HG02759 (cell line): ENCODE measurements around the gene CEP57L1.
"Not testable (repeated sequence)": the region's sequence is repeated elsewhere in the genome, so short reads cannot be mapped to it uniquely, and the experiment has no call there.

Experiments used
- ATAC-seq: cut with Tn5 transposase; IDR thresholded peaks from one replicate; pipeline ENCODE4 v1.9.1; 2021; ENCODE audit warnings: mild to moderate bottlenecking, moderate library complexity; ENCODE audit not compliant: unreplicated experiment

The CEP57L1 gene

DNA sequence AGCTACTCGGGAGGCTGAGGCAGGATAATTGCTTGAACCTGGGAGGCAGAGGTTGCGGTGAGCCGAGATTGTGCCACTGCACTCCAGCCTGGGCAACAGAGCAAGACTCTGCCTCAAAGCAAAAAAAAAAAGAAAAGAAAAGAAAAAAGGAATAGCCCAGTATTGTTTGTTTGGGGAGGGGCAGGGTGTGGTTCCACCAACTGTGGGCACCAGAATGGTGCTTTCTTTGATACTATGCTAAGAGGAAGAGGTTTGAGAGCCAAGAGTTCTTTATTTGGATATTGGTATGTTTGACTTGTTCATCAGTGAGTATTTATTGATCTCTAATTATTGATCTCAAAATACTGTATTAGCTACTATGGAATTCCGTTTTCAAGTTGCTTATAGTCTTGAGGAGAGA is 72.3 kb downstream of the CEP57L1 start:
- no peak for ATAC-seq

DNA sequence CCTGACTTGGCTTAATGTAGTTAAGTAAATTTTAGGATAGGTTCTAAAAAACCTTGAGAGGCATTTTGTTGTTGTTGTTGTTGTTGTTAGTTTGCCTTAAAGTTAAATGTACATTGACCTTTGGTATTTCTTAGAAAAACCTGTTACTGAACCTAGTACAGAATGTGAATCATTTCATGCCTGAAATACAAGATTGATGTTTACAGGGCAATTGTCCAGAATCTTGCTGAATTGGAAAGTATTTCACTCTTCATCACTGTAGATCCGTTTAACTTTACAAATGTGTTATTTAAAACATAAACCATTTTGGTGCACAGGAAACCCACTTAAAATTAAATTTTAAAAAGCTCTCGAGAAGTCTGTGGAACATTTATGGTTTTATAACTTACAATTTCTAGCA is 75.0 kb downstream of the CEP57L1 start:
- ATAC-seq = no peak

DNA sequence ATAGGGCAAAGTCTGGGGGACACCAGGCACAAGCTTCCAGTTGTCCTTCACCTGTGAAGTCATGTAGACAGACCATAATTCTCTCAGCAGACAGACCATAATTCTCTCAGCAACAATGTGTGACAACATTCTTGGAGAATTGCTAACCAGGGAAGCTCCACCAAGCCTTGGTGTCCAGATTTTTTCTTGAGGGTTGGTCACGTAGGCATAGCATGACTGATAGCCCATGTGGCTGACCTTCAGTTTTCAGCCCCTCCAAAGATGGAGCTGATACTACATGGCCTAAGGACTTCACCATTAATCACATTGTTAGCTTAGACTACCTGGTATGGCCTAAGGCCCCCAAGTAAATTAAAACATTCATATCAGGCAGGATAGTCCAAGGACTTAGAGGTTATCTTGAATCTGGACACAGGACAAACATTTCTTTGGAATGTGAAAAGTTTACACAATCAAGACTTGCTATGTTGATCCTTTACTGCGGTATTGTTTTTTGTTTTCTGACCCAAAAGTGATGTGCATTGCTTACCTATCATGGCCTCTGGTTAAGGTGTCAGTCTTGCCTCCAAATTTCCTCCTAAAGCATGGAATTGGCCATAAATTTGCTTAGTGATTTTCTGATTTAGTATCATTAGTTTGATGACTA is 76.9 kb downstream of the CEP57L1 start:
- ATAC-seq = no peak

DNA sequence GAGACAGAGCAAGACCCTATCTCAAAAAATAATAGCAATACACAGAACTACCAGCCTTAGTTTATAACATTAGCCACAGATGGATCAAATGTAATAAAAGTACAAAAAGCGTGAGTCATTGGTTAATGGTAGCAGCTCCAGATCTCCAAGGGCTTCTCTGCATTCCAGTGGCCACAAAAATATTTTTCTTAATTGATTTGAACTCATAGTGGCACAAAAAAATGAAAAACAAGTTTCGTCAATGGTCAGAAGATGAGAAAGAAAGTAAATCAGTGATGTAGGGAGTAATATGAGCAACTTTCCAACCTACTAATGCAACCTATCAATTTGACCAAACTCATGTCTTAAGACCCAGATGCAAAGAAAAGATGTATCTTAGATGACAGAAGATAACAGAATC is 79.6 kb downstream of the CEP57L1 start:
- ATAC-seq = no peak

DNA sequence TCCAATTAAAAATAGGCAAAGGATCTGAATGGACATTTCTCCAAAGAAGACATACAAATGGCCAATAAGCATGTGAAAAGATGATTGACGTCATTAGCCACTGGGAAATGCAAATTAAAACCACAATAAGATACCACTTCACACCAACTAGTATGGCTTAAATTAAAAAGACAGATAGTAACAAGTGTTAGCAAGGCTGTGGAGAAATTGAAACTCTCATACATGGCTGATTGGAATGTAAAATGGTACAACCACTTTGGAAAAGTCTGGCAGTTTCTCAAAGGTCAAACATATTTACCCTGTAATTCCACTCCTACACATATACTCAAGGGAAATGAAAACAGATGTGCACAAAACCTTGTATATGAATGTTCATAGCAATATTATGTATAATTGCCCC is 83.6 kb downstream of the CEP57L1 start:
- ATAC-seq = no peak

DNA sequence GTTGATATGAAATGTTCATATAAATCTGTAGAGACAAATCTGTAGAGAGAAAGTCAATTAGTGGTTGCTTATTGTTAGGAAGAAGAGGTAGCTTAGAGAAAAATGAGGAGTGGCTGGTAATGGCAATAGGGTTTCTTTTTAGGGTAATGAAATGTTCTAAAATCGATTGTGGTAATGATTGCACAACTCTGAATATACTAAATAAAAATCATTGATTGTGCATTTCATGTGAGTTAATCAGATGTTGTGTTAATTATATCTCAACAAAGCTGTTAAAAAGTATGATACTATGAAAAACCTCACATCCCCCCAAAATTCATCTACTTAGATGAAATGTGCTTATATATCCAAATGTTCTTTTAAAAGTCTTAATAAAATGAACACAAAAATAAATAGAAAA is 84.2 kb downstream of the CEP57L1 start:
- ATAC-seq = no peak

DNA sequence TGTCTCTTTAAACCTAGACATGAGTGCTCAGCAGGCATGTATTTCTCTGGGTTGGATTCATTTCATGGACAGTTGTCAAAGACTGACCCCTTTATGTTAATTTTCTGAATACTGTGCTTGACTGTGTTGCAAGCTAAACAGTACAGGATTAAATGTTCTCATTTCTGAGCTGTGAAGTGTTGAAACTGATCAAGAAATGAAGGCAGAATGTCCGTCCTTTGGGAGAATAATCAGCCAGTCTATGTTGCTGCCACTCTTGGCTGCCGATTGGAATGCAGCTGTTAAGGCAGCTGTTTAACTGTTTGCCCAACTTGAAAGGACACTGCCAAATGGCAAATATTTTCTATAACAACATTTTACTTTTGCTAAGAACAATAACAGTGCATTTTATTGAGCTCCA is 87.3 kb downstream of the CEP57L1 start:
- no peak for ATAC-seq

DNA sequence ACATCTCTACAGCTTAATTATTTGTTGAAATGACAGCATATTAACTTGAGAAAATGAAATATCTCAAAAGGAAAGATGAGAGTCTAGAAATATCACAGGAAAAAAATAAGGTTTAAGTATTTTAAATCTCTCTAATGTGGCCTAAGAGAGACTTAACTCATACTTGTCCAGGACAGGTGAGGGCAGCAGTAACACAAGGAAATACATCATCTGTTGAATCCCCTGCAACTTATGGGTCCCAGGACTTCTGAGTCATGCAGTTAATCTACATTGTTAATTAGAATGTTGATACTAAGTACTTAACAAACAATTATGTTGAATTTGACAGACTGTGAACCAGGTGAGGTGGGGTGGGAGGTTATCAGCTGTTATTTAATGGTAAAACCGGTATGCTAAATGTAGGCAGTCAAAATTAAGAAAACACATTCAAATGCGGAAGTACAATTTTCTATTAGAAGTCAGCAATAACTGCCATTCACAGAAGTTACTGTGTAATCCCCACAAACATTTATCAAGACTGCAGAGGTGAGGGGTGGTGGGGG is 87.9 kb downstream of the CEP57L1 start:
- ATAC-seq = no peak

DNA sequence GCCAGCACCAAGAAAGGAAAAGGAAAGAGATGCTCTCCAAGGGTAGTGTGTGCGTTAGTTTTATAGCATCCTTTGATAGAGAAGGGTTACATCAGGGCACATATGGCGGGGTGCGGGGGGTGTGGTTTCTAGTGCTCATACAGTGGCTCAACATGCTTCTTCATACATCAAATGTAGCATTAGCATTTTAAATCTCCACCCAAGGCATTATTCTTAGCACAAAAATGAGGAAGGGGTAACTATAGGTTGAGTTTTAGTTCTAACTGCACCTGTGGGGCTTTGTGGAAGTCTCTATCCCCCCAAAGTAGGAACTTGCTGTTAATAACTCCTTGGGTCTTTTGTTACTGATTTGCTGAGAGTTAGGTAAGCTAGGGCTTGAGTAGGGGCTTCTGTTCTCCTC is 89.3 kb downstream of the CEP57L1 start:
- no peak for ATAC-seq

DNA sequence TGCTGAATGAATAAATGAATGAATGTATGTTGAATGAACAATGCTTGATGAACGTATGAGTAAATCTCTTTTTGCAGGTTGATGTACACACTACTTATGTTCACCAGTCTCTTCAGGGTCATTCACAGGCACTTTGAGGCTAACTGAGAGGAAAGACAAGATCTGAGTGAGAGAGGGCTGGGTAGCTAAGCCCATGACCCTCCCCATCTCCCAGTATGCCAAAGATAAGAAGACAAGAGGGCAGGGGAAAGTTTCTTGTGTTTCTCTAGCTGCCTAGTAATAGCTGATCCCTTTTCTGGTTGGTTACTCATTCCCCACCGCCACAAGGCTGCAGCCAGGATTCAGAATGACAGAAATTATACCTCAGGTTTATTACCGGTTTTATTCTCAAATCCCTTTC is 90.7 kb downstream of the CEP57L1 start:
- no peak for ATAC-seq

DNA sequence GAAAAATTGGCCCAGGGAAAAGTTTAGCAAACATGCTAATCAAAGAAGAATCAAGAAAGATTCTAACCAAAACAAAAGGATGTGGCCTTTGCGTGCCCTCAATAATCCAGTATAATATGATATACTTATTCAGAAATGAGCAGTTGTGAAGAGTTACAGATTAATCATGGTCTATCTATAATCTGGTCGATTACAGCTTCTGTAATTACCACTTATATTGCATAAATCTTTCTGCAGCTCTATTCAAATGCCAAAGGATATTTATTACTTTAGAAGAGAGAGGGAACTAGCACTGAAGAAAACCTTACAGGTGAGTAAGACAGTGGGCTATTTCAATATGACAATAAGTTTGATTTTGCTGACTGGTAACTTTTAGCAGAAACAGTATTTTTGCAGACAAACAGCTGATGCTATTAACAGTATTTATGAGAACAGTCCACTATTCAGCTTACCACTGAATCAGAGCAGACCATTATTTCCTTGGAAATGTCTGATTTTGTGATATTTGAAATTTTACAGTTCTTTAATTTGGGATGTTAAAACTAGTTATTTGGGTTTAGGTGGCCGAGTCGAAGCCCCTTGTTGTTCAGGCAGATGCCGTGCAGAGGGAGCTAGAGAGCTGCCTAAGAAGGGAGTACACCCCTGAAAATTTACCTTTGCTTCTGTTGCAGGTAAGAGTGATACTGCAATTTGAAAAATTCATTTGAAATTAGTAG is 92.2 kb downstream of the CEP57L1 start:
- no peak for ATAC-seq

DNA sequence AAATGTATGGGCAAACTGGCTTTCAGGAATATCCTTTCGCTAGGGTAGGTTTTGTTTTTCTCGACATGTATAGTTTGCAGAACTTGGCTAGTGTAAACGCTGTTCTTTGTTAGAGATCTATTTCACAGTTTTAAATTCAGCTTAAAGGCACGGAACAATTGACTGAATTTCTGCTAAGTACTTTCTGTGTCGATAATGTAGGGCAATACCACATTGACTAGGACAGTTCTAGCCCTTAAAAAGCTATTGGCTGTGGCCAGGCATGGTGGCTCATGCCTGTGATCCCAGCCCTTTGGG is 92.8 kb downstream of the CEP57L1 start:
- ATAC-seq = no peak

DNA sequence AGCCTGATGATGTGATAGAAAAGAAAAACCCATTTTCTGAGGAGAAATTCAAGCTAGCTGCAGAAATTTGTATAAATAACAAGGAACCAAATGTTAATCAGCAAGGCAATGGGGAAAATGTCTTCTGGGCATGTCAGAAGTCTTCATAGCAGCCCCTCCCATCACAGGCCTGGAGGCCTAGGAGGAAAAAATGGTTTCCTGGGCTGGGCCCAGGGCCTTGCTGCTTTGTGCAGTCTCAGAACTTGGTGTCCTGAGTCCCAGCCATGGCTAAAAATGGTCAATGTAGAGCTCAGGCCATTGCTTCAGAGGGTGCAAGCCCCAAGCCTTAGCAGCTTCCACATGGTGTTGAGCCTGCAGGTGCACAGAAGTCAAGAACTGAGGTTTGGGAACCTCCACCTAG is 96.1 kb downstream of the CEP57L1 start:
- ATAC-seq = not testable (repeated sequence)

DNA sequence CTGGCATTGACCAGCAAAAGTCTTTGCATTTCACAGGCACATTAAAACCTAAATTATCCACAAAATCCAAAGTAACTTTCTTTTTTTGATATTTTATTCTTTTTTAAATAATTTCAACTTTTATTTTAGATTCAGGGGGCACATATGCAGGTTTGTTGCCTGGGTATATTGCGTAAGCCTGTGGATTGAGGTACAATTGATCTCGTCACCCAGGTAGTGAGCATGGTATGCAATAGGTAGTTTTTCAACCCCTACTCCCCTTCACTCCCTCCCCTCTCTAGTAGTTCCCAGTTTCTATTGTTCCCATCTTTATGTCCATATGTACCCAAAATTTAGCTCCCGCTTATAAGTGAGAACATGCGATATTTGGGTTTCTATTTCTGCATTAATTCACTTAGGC is 97.6 kb downstream of the CEP57L1 start:
- no peak for ATAC-seq

DNA sequence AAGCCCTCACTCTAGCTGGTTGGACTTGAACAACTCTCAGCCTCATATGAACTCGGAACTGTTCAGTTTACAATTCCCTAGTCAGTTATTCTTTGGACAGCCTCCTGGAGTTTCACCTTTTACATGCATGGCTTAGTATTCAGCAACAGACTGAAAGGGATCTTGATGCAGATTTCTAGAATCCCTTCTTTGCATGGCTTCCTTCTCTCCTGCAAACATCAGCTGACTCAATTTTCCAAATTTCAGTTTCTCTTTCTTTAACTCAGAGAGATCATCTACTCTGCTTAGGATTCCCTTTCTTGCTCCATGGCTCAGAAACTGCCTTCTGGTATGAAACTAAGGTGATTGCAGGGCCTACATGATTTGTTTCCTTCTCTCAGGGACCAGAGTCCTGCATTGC is 99.6 kb downstream of the CEP57L1 start:
- ATAC-seq = no peak

DNA sequence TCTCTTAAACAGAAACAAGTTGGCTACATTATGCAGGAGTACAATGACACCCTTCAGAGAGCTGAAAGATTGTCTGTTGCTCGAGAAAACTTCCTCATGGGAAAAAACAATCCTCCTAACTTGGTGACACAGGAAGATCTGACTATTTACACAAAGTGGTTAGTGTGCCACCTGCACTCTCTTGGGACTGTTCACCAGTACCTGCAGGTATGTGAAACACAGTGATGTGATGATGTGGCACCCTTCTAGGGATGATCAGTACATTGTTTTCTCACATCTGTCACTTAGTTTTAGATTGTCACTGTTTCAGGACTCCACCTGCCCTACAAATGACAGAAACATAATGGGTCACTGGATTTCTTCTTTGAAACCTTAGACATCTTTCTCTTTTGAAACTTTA is 101.8 kb downstream of the CEP57L1 start:
- ATAC-seq = no peak

DNA sequence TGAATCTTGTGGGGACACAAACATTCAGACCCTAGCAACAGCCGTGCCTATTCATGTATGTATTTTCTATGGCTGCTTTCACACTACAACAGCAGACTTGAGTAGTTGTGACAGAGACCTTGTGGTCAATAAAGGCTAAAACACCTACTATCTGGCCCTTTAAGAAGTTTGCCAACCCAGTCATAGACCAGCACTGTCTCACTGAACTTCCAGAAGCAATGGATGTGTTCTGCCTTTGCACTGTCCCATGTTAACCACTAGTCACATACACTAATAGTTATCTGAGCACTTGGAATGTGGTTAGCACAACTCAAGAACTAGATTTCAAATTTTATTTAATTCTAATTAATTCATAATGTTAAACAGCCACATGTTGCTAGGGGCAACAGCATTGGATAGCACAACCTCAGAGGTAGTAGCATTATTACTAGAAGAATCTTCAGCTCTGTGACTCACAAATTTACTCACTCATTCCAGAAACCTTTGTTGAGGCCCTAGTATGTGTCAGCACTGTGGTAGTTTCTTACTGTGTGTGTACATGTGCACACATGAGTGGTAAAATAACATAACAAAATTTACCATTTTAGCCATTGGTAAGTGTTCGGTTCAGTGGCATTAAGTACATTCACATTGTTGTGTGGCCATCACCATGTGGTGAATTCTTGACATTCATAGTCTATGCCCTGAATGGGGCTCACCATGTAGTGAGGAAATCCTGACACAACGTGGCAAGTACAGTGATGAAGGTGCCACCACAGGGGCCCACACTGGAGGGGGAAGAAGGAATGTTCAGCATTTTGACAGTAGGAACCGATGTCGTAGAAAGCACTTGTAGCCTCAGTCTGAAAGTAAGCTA is 107.3 kb downstream of the CEP57L1 start:
- no peak for ATAC-seq

DNA sequence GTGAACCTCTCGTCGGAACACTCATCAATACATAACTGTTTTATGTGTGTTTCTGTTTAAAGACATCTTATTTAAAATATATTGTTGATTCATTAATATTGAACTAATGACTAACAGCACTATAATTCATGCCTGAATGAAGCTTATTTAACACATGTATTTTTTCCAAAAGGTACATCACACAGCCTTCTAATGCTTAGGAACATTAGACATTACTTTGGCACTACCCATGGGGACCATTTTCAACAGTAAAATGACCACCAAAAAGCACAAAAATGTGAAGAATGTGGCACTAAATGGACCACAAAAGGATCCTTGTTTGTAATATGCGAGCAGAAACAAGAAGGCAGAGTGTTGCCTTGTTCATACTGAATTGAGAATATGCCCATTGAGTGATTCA is 109.2 kb downstream of the CEP57L1 start:
- ATAC-seq = no peak

DNA sequence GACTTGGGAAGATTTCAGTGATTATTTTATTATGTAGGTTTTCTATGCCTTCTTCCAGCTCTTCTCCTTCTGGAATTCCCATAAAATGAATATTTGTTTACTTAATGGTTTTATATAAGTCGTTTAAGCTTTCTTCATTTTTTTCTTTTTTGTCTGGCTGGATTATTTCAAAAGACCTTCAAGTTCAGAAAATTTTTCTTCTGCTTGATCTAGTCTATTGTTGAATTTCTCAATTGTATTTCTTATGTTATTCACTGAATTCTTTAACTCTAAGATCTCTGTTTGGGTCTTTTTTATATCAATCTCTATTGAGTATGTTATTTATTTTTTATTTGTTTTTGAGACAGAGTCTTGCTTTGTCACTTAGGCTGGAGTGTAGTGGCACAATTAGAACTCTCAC is 117.4 kb downstream of the CEP57L1 start:
- no peak for ATAC-seq
